HG03060 (cell line): ENCODE measurements around the gene PRDM11.
"Not testable (repeated sequence)": the region's sequence is repeated elsewhere in the genome, so short reads cannot be mapped to it uniquely, and the experiment has no call there.

Experiments
- ATAC-seq: cut with Tn5 transposase; IDR thresholded peaks from one replicate; pipeline ENCODE4 v1.9.1; 2021; ENCODE audit warnings: low read depth, moderate number of reproducible peaks; ENCODE audit not compliant: unreplicated experiment

Gene PRDM11

GRCh38 chr11:45227836-45228235 lies 81.4 kb downstream of the PRDM11 start:
- no peak for ATAC-seq

GRCh38 chr11:45229401-45230020 lies 83.1 kb downstream of the PRDM11 start:
- no peak for ATAC-seq

GRCh38 chr11:45232341-45233080 lies 86.1 kb downstream of the PRDM11 start:
- ATAC-seq = no peak

GRCh38 chr11:45233121-45233803 lies 86.8 kb downstream of the PRDM11 start:
- ATAC-seq = no peak

GRCh38 chr11:45233804-45234170 lies 87.3 kb downstream of the PRDM11 start:
- ATAC-seq = no peak

- no peak for ATAC-seq
Measured at GRCh38 chr11:45234306-45235006, 88.0 kb downstream of the PRDM11 start.

- ATAC-seq = no peak
Measured at GRCh38 chr11:45237711-45238315, 91.4 kb downstream of the PRDM11 start.

- no peak for ATAC-seq
Measured at GRCh38 chr11:45238724-45239123, 92.3 kb downstream of the PRDM11 start.

- no peak for ATAC-seq
Measured at GRCh38 chr11:45239733-45240132, 93.3 kb downstream of the PRDM11 start.

- no peak for ATAC-seq
Measured at GRCh38 chr11:45243967-45244366, 97.5 kb downstream of the PRDM11 start.

- ATAC-seq = no peak
Measured at GRCh38 chr11:45245218-45246045, 99.0 kb downstream of the PRDM11 start.

- ATAC-seq = no peak
Measured at GRCh38 chr11:45246241-45246640, 99.8 kb downstream of the PRDM11 start.

- no peak for ATAC-seq
Measured at GRCh38 chr11:45247433-45247832, 101.0 kb downstream of the PRDM11 start.

- no peak for ATAC-seq
Measured at GRCh38 chr11:45248501-45249011, 102.1 kb downstream of the PRDM11 start.

GRCh38 chr11:45249372-45249771 lies 102.9 kb downstream of the PRDM11 start:
- ATAC-seq = not testable (repeated sequence)

- ATAC-seq = no peak
Measured at GRCh38 chr11:45250035-45250718, 103.7 kb downstream of the PRDM11 start.

GRCh38 chr11:45252134-45252856 lies 105.9 kb downstream of the PRDM11 start:
- ATAC-seq = no peak

- ATAC-seq = no peak
Measured at GRCh38 chr11:45252877-45253276, 106.4 kb downstream of the PRDM11 start.
